Stimulated activated naive CD4-positive, alpha-beta T cell treated with Interleukin-2 at 50 U/mL for 16 hours (primary cell): ENCODE measurements around the gene SLC51B.
"Not testable (repeated sequence)": the region's sequence is repeated elsewhere in the genome, so short reads cannot be mapped to it uniquely, and the experiment has no call there.

Source experiments
- DNase-seq: peaks from one replicate; lab custom pipeline; 2025; lab: John Stamatoyannopoulos, UW

The SLC51B gene

GRCh38 chr15:65066635-65067316 is 21.6 kb downstream of the SLC51B start:
- DNase-seq = no peak

- DNase-seq = no peak
These were observed 22.1 kb downstream of the SLC51B start for GRCh38 chr15:65067317-65067644.

- DNase-seq = no peak
These were observed 22.6 kb downstream of the SLC51B start, which contains the start of gene RASL12 for GRCh38 chr15:65067645-65068402. RASL12 (minus strand) TSS chr15:65067991; CDS start chr15:65067835, 156 bp downstream.

GRCh38 chr15:65068403-65068788 is 23.2 kb downstream of the SLC51B start:
- no peak for DNase-seq

- DNase-seq = no peak
These were observed 24.0 kb downstream of the SLC51B start for GRCh38 chr15:65069179-65069578.

GRCh38 chr15:65069779-65070546 is 24.8 kb downstream of the SLC51B start:
- no peak for DNase-seq

GRCh38 chr15:65071381-65071811 is 26.2 kb downstream of the SLC51B start:
- no peak for DNase-seq

GRCh38 chr15:65072027-65072426 is 26.8 kb downstream of the SLC51B start:
- DNase-seq = no peak

GRCh38 chr15:65072617-65073016 is 27.4 kb downstream of the SLC51B start:
- DNase-seq = no peak

- not testable (repeated sequence) for DNase-seq
These were observed 29.8 kb downstream of the SLC51B start for GRCh38 chr15:65074946-65075345.

GRCh38 chr15:65075607-65076395 is 30.6 kb downstream of the SLC51B start:
- not testable (repeated sequence) for DNase-seq

GRCh38 chr15:65076486-65077290 is 31.5 kb downstream of the SLC51B start, which contains the start of gene KBTBD13:
KBTBD13 (plus strand) TSS chr15:65076746; CDS start chr15:65076816, 70 bp downstream.
- no peak for DNase-seq

GRCh38 chr15:65077291-65077980 is 32.2 kb downstream of the SLC51B start:
- DNase-seq = no peak

- peak; percentile 13 for DNase-seq
These were observed 32.8 kb downstream of the SLC51B start for GRCh38 chr15:65077981-65078352.

GRCh38 chr15:65079580-65079979 is 34.4 kb downstream of the SLC51B start:
- no peak for DNase-seq

- no peak for DNase-seq
These were observed 36.1 kb downstream of the SLC51B start for GRCh38 chr15:65081270-65081669.

- peak; percentile 3 for DNase-seq
These were observed 36.6 kb downstream of the SLC51B start for GRCh38 chr15:65081758-65082157.

- peak; percentile 4 for DNase-seq
These were observed 37.2 kb downstream of the SLC51B start for GRCh38 chr15:65082303-65082953.

- DNase-seq = no peak
These were observed 38.1 kb downstream of the SLC51B start for GRCh38 chr15:65083262-65083701.
